GM23248 (cell line): ENCODE data around the gene PTPRN2. TPM values are rescaled to one million over a fixed set of nuclear protein-coding genes. Genes with fewer than 3 reads are reported as not detected.
A peak's percentile ranks its signal among the peaks of the same experiment; 100 is the strongest.
"Not testable (repeated sequence)": the region's sequence is repeated elsewhere in the genome, so short reads cannot be mapped to it uniquely, and the experiment has no call there.

ENCODE experiments used
- DNase-seq: peaks from one replicate; pipeline ENCODE4 v3.0.0-alpha.2; 2015
- H2AFZ ChIP-seq: fragments of 200-600 bp; sonication (generic); 2 replicates; pipeline ENCODE4 v1.6.1; 2016; ENCODE audit warnings: antibody characterized with exemption
- H3F3A ChIP-seq: fragments of 200-600 bp; sonication (generic); 2 replicates; pipeline ENCODE4 v1.6.1; 2016; ENCODE audit warnings: mild to moderate bottlenecking, antibody characterized with exemption, mixed run types; ENCODE audit not compliant: insufficient read depth
- H3K27ac ChIP-seq: fragments of 200-600 bp; sonication (generic); 2 replicates; pipeline ENCODE4 v1.5.1; 2016; ENCODE audit warnings: mild to moderate bottlenecking
- H3K27me3 ChIP-seq: fragments of 200-600 bp; sonication (generic); replicated peaks from 2 replicates; pipeline ENCODE4 v1.6.1; 2016; ENCODE audit warnings: mild to moderate bottlenecking; ENCODE audit not compliant: insufficient read depth
- H3K36me3 ChIP-seq: fragments of 200-600 bp; sonication (generic); 2 replicates; pipeline ENCODE4 v1.6.1; 2016; ENCODE audit warnings: low read depth, mild to moderate bottlenecking
- H3K4me1 ChIP-seq: fragments of 200-600 bp; sonication (generic); 2 replicates; pipeline ENCODE4 v1.6.1; 2016; ENCODE audit warnings: mild to moderate bottlenecking; ENCODE audit not compliant: insufficient read depth
- H3K4me2 ChIP-seq: fragments of 200-600 bp; sonication (generic); one replicate; pipeline ENCODE4 v1.6.1; 2016; ENCODE audit warnings: mild to moderate bottlenecking; ENCODE audit not compliant: unreplicated experiment
- H3K4me3 ChIP-seq: fragments of 200-600 bp; sonication (generic); 2 replicates; pipeline ENCODE4 v1.5.1; 2016; ENCODE audit warnings: mild to moderate bottlenecking
- H3K79me2 ChIP-seq: fragments of 200-600 bp; sonication (generic); 2 replicates; pipeline ENCODE4 v1.6.1; 2016; ENCODE audit warnings: mild to moderate bottlenecking; ENCODE audit not compliant: insufficient read depth
- H3K9ac ChIP-seq: fragments of 200-600 bp; sonication (generic); 2 replicates; pipeline ENCODE4 v1.6.1; 2016; ENCODE audit warnings: mild to moderate bottlenecking
- H3K9me2 ChIP-seq: fragments of 200-600 bp; sonication (generic); 2 replicates; pipeline ENCODE4 v1.6.1; 2016; ENCODE audit warnings: mixed run types, mild to moderate bottlenecking, moderate library complexity; ENCODE audit not compliant: insufficient read depth
- H3K9me3 ChIP-seq: fragments of 200-600 bp; sonication (generic); one replicate; pipeline ENCODE4 v1.6.1; 2017; ENCODE audit warnings: low read depth
- H4K20me1 ChIP-seq: fragments of 200-600 bp; sonication (generic); 2 replicates; pipeline ENCODE4 v1.6.0; 2016; ENCODE audit not compliant: insufficient read depth
- EZH2 ChIP-seq: fragments of 200-600 bp; sonication (generic); IDR thresholded peaks from 2 replicates; pipeline ENCODE4 v1.6.1; 2018; ENCODE audit warnings: antibody characterized with exemption, mild to moderate bottlenecking; ENCODE audit not compliant: insufficient read depth, poor library complexity, severe bottlenecking
- EZH2phosphoT487 ChIP-seq: fragments of 200-600 bp; sonication (generic); IDR thresholded peaks from 2 replicates; pipeline ENCODE4 v1.6.1; 2018; ENCODE audit warnings: antibody characterized with exemption, moderate library complexity, mild to moderate bottlenecking, low read depth; ENCODE audit not compliant: insufficient read depth
- WGBS, 2 experiments: methylation state at CpG; one replicate each; pipeline ENCODE4 v1.1.6; 2015 to 2017; ENCODE audit warnings: low lambda C conversion rate in 2 of 2, low coverage in 1 of 2; ENCODE audit errors: missing lambda C conversion rate in 2 of 2; 5-methylcytosine and 5-hydroxymethylcytosine counted together
- in situ Hi-C: fragments of 300-500 bp; cut with MboI; formaldehyde crosslinking; loops from 2 replicates; pipeline ENCODE4 v1.15.0; 2020
- microRNA counts: library from miRNA; unstranded; fragments of <30 nt; microRNA quantifications from one replicate; lab custom pipeline; 2016
- microRNA-seq: library from miRNA; unstranded; fragments of <30 nt; microRNA quantifications from one replicate; pipeline ENCODE4, GENCODE V29; 2016; ENCODE audit warnings: borderline number of aligned reads
- polyA plus RNA-seq: library from polyadenylated mRNA; unstranded; fragments of >200 nt; fragmentation: Nextera tagmentation; extraction: Ambion mirVana; gene quantifications from 2 replicates; pipeline ENCODE4 v1.2.1, GENCODE V29; 2016
- small RNA-seq: library from RNA; depleted of rRNA; stranded (forward); fragments of <200 nt; gene quantifications from one replicate; pipeline ENCODE3, GENCODE V24; 2014; ENCODE audit warnings: low read depth, low replicate concordance
- total RNA-seq: library from RNA; depleted of rRNA; stranded (reverse); fragments of >200 nt; shearing (Covaris generic); gene quantifications from 2 replicates; pipeline ENCODE4 v1.2.3, GENCODE V29; 2014; rRNA removed

PTPRN2 gene
- total and polyA plus RNA-seq, 2 experiments from 2014 or later: 0.13 TPM; not detected in 1

GRCh38 chr7:157494506-157495176 is 1093.0 kb downstream of the PTPRN2 start:
- H3K9me3 ChIP-seq: no peaks in the 10 kb centered on the region
- no peak overlapping the region for H3K4me3 ChIP-seq
- no peaks in the 10 kb centered on the region for H3F3A ChIP-seq
- H3K79me2 ChIP-seq: no peaks in the 10 kb centered on the region
- DNase-seq: no peak
- H3K27me3 ChIP-seq: no peaks in the 10 kb centered on the region
- WGBS, 2 experiments: 21 to 28% methylated on average over 12 of the region's 12 CpGs
- H3K27ac ChIP-seq: no peak overlapping the region
- H3K4me2 ChIP-seq: no peak overlapping the region
- no peak for TF ChIP-seq EZH2phosphoT487
- no peak for TF ChIP-seq EZH2
- H3K9me2 ChIP-seq: no peaks in the 10 kb centered on the region
- no peak overlapping the region for H3K9ac ChIP-seq
- H3K4me1 ChIP-seq: no peaks in the 10 kb centered on the region
- no peaks in the 10 kb centered on the region for H4K20me1 ChIP-seq
- no peaks in the 10 kb centered on the region for H3K36me3 ChIP-seq
- in situ Hi-C loops: no loop called here
- no peak overlapping the region for H2AFZ ChIP-seq

DNA sequence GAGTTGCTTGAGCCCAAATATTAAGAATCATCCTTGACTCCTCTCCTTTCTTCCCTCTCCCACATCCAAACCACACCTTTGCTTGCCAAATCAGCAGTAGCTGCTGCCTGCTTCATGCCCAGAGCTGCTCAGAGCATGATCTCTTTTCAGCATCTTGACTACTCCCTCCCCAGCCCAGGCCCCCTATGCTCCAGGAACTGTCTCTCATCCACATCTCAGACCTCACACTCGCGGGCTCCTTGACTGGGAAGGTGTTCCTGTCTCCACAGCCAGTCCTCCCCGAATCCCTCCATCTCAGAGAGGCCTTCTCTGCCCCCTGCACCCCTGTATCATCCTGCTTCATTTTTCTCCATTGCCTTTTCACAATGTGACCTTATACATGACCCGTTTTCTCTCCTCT is 1093.8 kb downstream of the PTPRN2 start:
- no peaks in the 10 kb centered on the region for H3K4me1 ChIP-seq
- H3K9me3 ChIP-seq: no peaks in the 10 kb centered on the region
- H3K4me3 ChIP-seq: no peak overlapping the region
- no peak for DNase-seq
- no peak for TF ChIP-seq EZH2phosphoT487
- TF ChIP-seq EZH2: no peak
- H3K27ac ChIP-seq: no peak overlapping the region
- H3K36me3 ChIP-seq: no peaks in the 10 kb centered on the region
- H3K9ac ChIP-seq: no peak overlapping the region
- no peaks in the 10 kb centered on the region for H3K9me2 ChIP-seq
- 16 to 24% methylated on average over 4 of the region's 4 CpGs for WGBS, 2 experiments
- in situ Hi-C loops: no loop called here
- no peaks in the 10 kb centered on the region for H3K79me2 ChIP-seq
- no peaks in the 10 kb centered on the region for H4K20me1 ChIP-seq
- no peaks in the 10 kb centered on the region for H3K27me3 ChIP-seq
- no peak overlapping the region for H3K4me2 ChIP-seq
- no peak overlapping the region for H2AFZ ChIP-seq
- H3F3A ChIP-seq: no peaks in the 10 kb centered on the region

DNA sequence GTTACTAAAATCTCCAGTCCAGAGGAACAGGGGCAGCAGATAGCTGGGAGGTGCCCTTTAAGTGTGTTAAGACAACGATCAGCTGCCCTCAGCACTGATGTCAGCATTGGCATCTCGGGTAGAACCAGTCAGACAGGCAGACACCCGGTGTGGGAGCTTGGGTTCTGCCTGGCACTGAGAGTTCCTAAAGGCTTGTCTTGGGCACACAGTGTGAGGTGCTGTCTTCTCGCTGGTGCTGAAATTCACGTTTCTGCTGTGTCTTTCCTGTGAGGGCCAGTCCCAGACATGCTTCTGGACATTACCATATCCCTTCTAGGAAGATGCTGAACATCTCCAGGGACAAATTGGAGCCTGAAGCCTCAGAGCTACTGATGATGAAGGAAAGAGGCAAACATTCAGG is 1094.6 kb downstream of the PTPRN2 start:
- no peak overlapping the region for H2AFZ ChIP-seq
- no peaks in the 10 kb centered on the region for H3K27me3 ChIP-seq
- no peaks in the 10 kb centered on the region for H3K9me2 ChIP-seq
- no peaks in the 10 kb centered on the region for H3F3A ChIP-seq
- H3K79me2 ChIP-seq: no peaks in the 10 kb centered on the region
- H3K36me3 ChIP-seq: no peaks in the 10 kb centered on the region
- no peak overlapping the region for H3K4me2 ChIP-seq
- no peaks in the 10 kb centered on the region for H3K4me1 ChIP-seq
- 2 to 10% methylated on average over 5 of the region's 5 CpGs for WGBS, 2 experiments
- no peak for DNase-seq
- no peaks in the 10 kb centered on the region for H3K9me3 ChIP-seq
- H3K27ac ChIP-seq: no peak overlapping the region
- no peak overlapping the region for H3K9ac ChIP-seq
- no peak overlapping the region for H3K4me3 ChIP-seq
- no peaks in the 10 kb centered on the region for H4K20me1 ChIP-seq
- no peak for TF ChIP-seq EZH2
- TF ChIP-seq EZH2phosphoT487: no peak
- in situ Hi-C loops: no loop called here

GRCh38 chr7:157490465-157490912 is 1097.1 kb downstream of the PTPRN2 start:
- no peak overlapping the region for H3K4me2 ChIP-seq
- H3F3A ChIP-seq: no peaks in the 10 kb centered on the region
- no peak overlapping the region for H2AFZ ChIP-seq
- H3K36me3 ChIP-seq: no peaks in the 10 kb centered on the region
- no peak for TF ChIP-seq EZH2phosphoT487
- no peak for TF ChIP-seq EZH2
- H3K9ac ChIP-seq: no peak overlapping the region
- no peaks in the 10 kb centered on the region for H3K9me2 ChIP-seq
- H3K9me3 ChIP-seq: no peaks in the 10 kb centered on the region
- 45 to 50% methylated on average over 8 of the region's 8 CpGs for WGBS, 2 experiments
- peak; percentile 12 for DNase-seq
- H3K27ac ChIP-seq: no peak overlapping the region
- in situ Hi-C loops: no loop called here
- H3K4me3 ChIP-seq: no peak overlapping the region
- H4K20me1 ChIP-seq: no peaks in the 10 kb centered on the region
- H3K27me3 ChIP-seq: no peaks in the 10 kb centered on the region
- H3K4me1 ChIP-seq: no peaks in the 10 kb centered on the region
- no peaks in the 10 kb centered on the region for H3K79me2 ChIP-seq

DNA sequence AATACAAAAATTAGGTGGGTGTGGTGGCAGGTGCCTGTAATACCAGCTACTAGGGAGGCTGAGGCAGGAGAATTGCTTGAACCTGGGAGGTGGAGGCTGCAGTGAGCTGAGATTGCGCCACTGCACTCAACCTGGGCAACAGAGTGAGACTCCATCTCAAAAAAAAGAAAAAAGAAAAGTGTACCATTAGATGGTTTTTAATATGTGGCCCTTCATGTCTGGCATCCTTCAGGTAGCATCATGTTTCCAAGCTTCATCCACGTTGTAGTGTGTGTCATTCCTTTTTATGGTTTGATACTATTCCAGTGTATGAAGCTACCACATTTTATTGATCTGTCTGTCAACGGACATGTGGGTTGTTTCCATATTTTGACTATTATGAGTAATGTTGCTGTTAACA is 1097.8 kb downstream of the PTPRN2 start:
- 40 to 50% methylated on average over 3 of the region's 3 CpGs for WGBS, 2 experiments
- H3K4me3 ChIP-seq, H3K4me2 ChIP-seq, H3K4me1 ChIP-seq, H3K9me3 ChIP-seq, H3K9ac ChIP-seq, H3K79me2 ChIP-seq, H2AFZ ChIP-seq, H3F3A ChIP-seq, H3K27me3 ChIP-seq, H3K36me3 ChIP-seq, DNase-seq, in situ Hi-C loops, H4K20me1 ChIP-seq, H3K9me2 ChIP-seq, H3K27ac ChIP-seq: not testable (repeated sequence)

MicroRNA genes within 50 kb of the gene (microRNA counts, 767-probe panel; counts per million panel counts)
- microRNA hsa-miR-595 (lab: Ali Mortazavi, UCI): 447 counts per million, percentile 86 among the panel's probes with 10 or more counts

Small RNAs within 50 kb of the gene (microRNA-seq; reads per million reads assigned to microRNA genes)
- not detected for gene MIR153-2
- not detected for gene MIR5707
- not detected for gene MIR595

Small RNAs within 50 kb of the gene (small RNA-seq; reads per million reads assigned to genes)
- not detected for gene MIR153-2
- not detected for gene MIR5707
- gene MIR595: not detected
- gene THAP5P1: not detected

Other genes starting within 250 kb of the PTPRN2 start
- gene NCAPG2, start 117.0 kb upstream of the PTPRN2 start, total RNA-seq: 15.6 and 15.7 TPM in 2 replicates
- gene NCAPG2, start 117.0 kb upstream of the PTPRN2 start, polyA plus RNA-seq: 15.7 and 17.3 TPM in 2 replicates
- 118 and 129 TPM in 2 replicates for gene ESYT2, start 241.7 kb upstream of the PTPRN2 start, total RNA-seq
- gene ESYT2, start 241.7 kb upstream of the PTPRN2 start, polyA plus RNA-seq: 48.7 and 49.9 TPM in 2 replicates